ENCODE results near the gene AKT1.

DNA sequence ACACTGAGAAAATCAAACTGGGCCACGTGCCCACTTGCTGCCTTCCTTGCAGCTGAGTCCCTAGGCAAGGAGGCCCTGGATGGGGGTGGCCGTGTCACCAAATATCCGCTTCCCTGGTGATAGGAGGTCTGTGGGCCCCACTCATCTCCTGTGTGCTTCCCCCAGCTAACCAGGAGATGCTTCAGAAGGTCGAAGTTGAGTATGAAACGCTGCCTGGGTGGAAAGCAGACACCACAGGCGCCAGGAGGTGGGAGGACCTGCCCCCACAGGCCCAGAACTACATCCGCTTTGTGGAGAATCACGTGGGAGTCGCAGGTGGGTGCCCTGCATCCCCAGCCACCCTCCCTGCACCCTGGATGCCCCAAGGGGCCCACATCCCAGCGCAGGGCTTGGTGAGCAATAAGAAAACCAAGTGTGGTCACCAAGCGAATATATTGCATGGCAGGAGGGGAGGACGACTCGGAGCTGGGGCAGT lies 49.4 kb downstream of the AKT1 start:
- TF ChIP-seq, protein P1, sequence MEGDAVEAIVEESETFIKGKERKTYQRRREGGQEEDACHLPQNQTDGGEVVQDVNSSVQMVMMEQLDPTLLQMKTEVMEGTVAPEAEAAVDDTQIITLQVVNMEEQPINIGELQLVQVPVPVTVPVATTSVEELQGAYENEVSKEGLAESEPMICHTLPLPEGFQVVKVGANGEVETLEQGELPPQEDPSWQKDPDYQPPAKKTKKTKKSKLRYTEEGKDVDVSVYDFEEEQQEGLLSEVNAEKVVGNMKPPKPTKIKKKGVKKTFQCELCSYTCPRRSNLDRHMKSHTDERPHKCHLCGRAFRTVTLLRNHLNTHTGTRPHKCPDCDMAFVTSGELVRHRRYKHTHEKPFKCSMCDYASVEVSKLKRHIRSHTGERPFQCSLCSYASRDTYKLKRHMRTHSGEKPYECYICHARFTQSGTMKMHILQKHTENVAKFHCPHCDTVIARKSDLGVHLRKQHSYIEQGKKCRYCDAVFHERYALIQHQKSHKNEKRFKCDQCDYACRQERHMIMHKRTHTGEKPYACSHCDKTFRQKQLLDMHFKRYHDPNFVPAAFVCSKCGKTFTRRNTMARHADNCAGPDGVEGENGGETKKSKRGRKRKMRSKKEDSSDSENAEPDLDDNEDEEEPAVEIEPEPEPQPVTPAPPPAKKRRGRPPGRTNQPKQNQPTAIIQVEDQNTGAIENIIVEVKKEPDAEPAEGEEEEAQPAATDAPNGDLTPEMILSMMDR (IDR thresholded peaks at IDR 0.05), result no peak
- TF ChIP-seq EP300 (IDR thresholded peaks at IDR 0.05), result no peak
